Liver (tissue), 9 donors: Measurements from ENCODE around the gene FRK. TPM values are rescaled to one million over a fixed set of nuclear protein-coding genes. Genes with fewer than 3 reads are reported as not detected.

ENCODE experiments used
- DNase-seq: peaks from one replicate; pipeline ENCODE4 v3.0.0-alpha.2; 2017; ENCODE audit warnings: low spot score
- H3K27ac ChIP-seq, 2 donors: one replicate each; pipeline ENCODE4 v1.7.0; 2013; ENCODE audit warnings: inconsistent platforms in 2 of 2, low read length in 2 of 2, control low read depth in 1 of 2, low read depth in 1 of 2, mild to moderate bottlenecking in 1 of 2
- H3K27me3 ChIP-seq, 4 donors: one replicate each; pipeline versions ENCODE4 v1.6.1 to v1.7.0; 2013; ENCODE audit warnings: low read length in 3 of 4, inconsistent platforms in 1 of 4, mild to moderate bottlenecking in 1 of 4, moderate library complexity in 1 of 4; ENCODE audit not compliant: control insufficient read depth in 4 of 4, insufficient read depth in 4 of 4
- H3K36me3 ChIP-seq, 4 donors: one replicate each; pipeline versions ENCODE4 v1.6.1 to v1.7.0; 2013; ENCODE audit warnings: low read length in 3 of 4, mild to moderate bottlenecking in 3 of 4, low read depth in 1 of 4, moderate library complexity in 1 of 4; ENCODE audit not compliant: control insufficient read depth in 4 of 4, insufficient read depth in 3 of 4
- H3K4me1 ChIP-seq, 4 donors: one replicate each; pipeline versions ENCODE4 v1.6.1 to v1.7.0; 2013; ENCODE audit warnings: low read length in 3 of 4, mild to moderate bottlenecking in 3 of 4, moderate library complexity in 1 of 4; ENCODE audit not compliant: control insufficient read depth in 4 of 4, insufficient read depth in 4 of 4
- H3K4me3 ChIP-seq, 3 donors: one replicate each; pipeline versions ENCODE4 v1.6.1 to v1.7.0; 2013; ENCODE audit warnings: low read length in 3 of 3, control low read depth in 1 of 3, low read depth in 1 of 3, mild to moderate bottlenecking in 1 of 3
- H3K9ac ChIP-seq, 2 donors: one replicate each; pipeline ENCODE4 v1.7.0; 2013; ENCODE audit warnings: low read length in 2 of 2, mild to moderate bottlenecking in 2 of 2, moderate library complexity in 2 of 2, control low read depth in 1 of 2, low read depth in 1 of 2
- H3K9me3 ChIP-seq, 4 donors: one replicate each; pipeline versions ENCODE4 v1.6.1 to v1.7.0; 2013; ENCODE audit warnings: low read length in 3 of 4; ENCODE audit not compliant: control insufficient read depth in 4 of 4
- EGR1 ChIP-seq, 2 donors: IDR thresholded peaks; 2 replicates each; pipeline ENCODE4 v1.6.1; 2016 to 2018; ENCODE audit warnings: antibody characterized with exemption in 2 of 2, low read depth in 2 of 2
- FOXA1 ChIP-seq: IDR thresholded peaks from 2 replicates; pipeline ENCODE4 v1.6.1; 2016; ENCODE audit warnings: antibody characterized with exemption
- HNF4A ChIP-seq, 2 donors: conservative IDR thresholded peaks; 2 replicates each; pipeline ENCODE4 v1.6.1; 2016; ENCODE audit warnings: antibody characterized with exemption in 2 of 2, mild to moderate bottlenecking in 2 of 2
- HNF4G ChIP-seq: IDR thresholded peaks from 2 replicates; pipeline ENCODE4 v1.6.1; 2016; ENCODE audit warnings: antibody characterized with exemption
- JUND ChIP-seq, 2 donors: IDR thresholded peaks; 2 replicates each; pipeline ENCODE4 v1.6.1; 2016; ENCODE audit warnings: antibody characterized with exemption in 2 of 2
- NR2F2 ChIP-seq: IDR thresholded peaks from 2 replicates; pipeline ENCODE4 v1.6.1; 2016; ENCODE audit warnings: antibody characterized with exemption
- RXRA ChIP-seq, 2 donors: IDR thresholded peaks; 2 replicates each; pipeline ENCODE4 v1.6.1; 2017 to 2018; ENCODE audit warnings: antibody characterized with exemption in 2 of 2, mild to moderate bottlenecking in 1 of 2
- SP1 ChIP-seq: IDR thresholded peaks from 2 replicates; pipeline ENCODE4 v1.6.1; 2018; ENCODE audit warnings: antibody characterized with exemption, mild to moderate bottlenecking
- TAF1 ChIP-seq: conservative IDR thresholded peaks from 2 replicates; pipeline ENCODE4 v1.6.1; 2016; ENCODE audit warnings: antibody characterized with exemption, mild to moderate bottlenecking
- YY1 ChIP-seq: IDR thresholded peaks from 2 replicates; pipeline ENCODE4 v1.6.1; 2016; ENCODE audit warnings: antibody characterized with exemption, mild to moderate bottlenecking
- WGBS: extraction: QIAGEN DNeasy Blood & Tissue Kit; methylation state at CpG from one replicate; pipeline ENCODE4 v1.1.7; 2013; 5-methylcytosine and 5-hydroxymethylcytosine counted together
- polyA plus RNA-seq, 2 donors: library from polyadenylated mRNA; stranded (reverse) in 1 of 2; unstranded in 1 of 2; fragments of 200-250 nt in 1 of 2; fragments of >200 nt in 1 of 2; fragmentation: Nextera tagmentation in 1 of 2; extraction: Ambion mirVana in 1 of 2; gene quantifications; one replicate each; pipeline versions ENCODE4 v1.2.1 to v1.2.3, GENCODE V29; 2013 to 2015
- total RNA-seq, 2 donors: library from RNA; depleted of rRNA; stranded (reverse); fragments of >200 nt; gene quantifications; one replicate each; pipeline ENCODE4 v1.2.3, GENCODE V29; 2014
- TF ChIP-seq, protein P1 (sequence below): fragments of 150-350 bp; IDR thresholded peaks from 2 replicates; pipeline ENCODE4 v1.5.1; 2017; ENCODE audit warnings: improper control_type of control experiment, low read depth, low read length; ENCODE audit not compliant: missing input control
- TF ChIP-seq, protein P2 (sequence below): IDR thresholded peaks from 2 replicates; pipeline ENCODE4 v1.6.1; 2016; ENCODE audit warnings: antibody characterized with exemption
- TF ChIP-seq, protein P3 (sequence below): IDR thresholded peaks from 2 replicates; pipeline ENCODE4 v1.6.1; 2016; ENCODE audit warnings: antibody characterized with exemption
- TF ChIP-seq, protein P4 (sequence below): IDR thresholded peaks from 2 replicates; pipeline ENCODE4 v1.6.1; 2016; ENCODE audit warnings: antibody characterized with exemption
- TF ChIP-seq, protein P5 (sequence below): IDR thresholded peaks from 2 replicates; pipeline ENCODE4 v1.6.1; 2016; ENCODE audit warnings: antibody characterized with exemption, mild to moderate bottlenecking
- donor health status: healthy.
- donor health status: healthy.
- donor health status: healthy.
- donor health status: healthy.
- donor health status: healthy.

The FRK gene
- total and polyA plus RNA-seq, 4 donors: 3.6 to 26.8 (median 5.3) TPM

DNA sequence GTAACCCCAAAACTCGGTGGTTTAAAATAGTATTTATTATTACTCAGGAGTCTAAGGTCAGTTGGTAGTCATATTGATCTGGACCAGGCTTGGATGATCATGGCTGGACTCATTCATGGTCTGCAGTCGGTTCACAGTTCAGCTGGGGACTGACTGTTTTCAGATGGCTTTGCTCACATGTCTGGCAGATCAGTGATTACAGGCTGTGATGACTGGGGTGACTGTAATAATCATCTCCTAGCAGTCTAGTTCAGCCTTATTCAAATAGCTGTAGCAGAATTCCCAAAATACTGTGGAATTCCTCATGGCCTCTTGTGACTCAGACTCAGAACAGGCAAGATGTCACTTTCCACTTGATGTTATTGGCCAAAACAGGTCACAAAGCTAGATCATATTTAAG lies 23.6 kb upstream of the FRK start:
- no peak overlapping the region for H3K27ac ChIP-seq
- no peaks in the 10 kb centered on the region for H3K27me3 ChIP-seq
- H3K9ac ChIP-seq: no peak overlapping the region
- WGBS: 40% methylated on average over 2 of the region's 2 CpGs
- H3K4me3 ChIP-seq: no peak overlapping the region
- H3K36me3 ChIP-seq: peaks cover 0 to 1% (median 0%) of the 10 kb centered on the region in 4 donors
- H3K4me1 ChIP-seq: peaks cover 0 to 8% (median 3%) of the 10 kb centered on the region in 4 donors
- DNase-seq: no peak
- TF ChIP-seq, protein P1, sequence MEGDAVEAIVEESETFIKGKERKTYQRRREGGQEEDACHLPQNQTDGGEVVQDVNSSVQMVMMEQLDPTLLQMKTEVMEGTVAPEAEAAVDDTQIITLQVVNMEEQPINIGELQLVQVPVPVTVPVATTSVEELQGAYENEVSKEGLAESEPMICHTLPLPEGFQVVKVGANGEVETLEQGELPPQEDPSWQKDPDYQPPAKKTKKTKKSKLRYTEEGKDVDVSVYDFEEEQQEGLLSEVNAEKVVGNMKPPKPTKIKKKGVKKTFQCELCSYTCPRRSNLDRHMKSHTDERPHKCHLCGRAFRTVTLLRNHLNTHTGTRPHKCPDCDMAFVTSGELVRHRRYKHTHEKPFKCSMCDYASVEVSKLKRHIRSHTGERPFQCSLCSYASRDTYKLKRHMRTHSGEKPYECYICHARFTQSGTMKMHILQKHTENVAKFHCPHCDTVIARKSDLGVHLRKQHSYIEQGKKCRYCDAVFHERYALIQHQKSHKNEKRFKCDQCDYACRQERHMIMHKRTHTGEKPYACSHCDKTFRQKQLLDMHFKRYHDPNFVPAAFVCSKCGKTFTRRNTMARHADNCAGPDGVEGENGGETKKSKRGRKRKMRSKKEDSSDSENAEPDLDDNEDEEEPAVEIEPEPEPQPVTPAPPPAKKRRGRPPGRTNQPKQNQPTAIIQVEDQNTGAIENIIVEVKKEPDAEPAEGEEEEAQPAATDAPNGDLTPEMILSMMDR: no peak
- TF ChIP-seq HNF4A (conservative IDR thresholded peaks at IDR 0.05) (peak in 1 of 2 donors; percentile 36), FOXA1 (no peak), RXRA (IDR thresholded peaks at IDR 0.05) (peak in 1 of 2 donors; percentile 22), YY1 (no peak)
- TF ChIP-seq, protein P2, sequence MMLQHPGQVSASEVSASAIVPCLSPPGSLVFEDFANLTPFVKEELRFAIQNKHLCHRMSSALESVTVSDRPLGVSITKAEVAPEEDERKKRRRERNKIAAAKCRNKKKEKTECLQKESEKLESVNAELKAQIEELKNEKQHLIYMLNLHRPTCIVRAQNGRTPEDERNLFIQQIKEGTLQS: no peak
- no peaks in the 10 kb centered on the region for H3K9me3 ChIP-seq

DNA sequence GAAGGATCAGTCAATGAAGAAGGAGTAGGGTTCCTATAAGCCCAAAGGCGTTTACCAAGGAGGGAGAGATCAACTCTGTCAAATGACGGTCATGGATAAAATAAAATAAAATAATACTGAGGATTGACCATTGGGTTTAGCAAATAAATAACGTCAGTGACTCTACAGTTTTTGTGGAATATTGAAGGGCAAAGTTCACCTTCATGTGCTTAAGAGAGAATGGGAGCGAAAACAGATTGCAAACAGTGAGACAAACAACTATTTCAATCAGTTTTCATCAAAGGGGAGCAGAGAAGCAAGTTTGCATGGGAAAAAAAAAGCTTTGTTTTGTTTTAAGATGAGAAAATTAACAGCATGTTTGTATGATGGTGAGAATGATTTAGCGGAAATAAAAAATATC lies 22.4 kb upstream of the FRK start:
- Histone ChIP-seq H3K27ac (no peak overlapping the region), H3K9me3 (no peaks in the 10 kb centered on the region), H3K9ac (no peak overlapping the region), H3K36me3 (no peaks in the 10 kb centered on the region), H3K4me1 (peaks cover 0 to 8% (median 3%) of the 10 kb centered on the region in 4 donors), H3K4me3 (no peak overlapping the region), H3K27me3 (no peaks in the 10 kb centered on the region)
- WGBS: 56% methylated on average over 5 of the region's 5 CpGs
- TF ChIP-seq TAF1 (no peak), RXRA (IDR thresholded peaks at IDR 0.05) (no peak), EGR1 (IDR thresholded peaks at IDR 0.05; ENCODE audit: low read depth in 2 of 2) (no peak), HNF4G (no peak), YY1 (no peak), JUND (IDR thresholded peaks at IDR 0.05) (no peak), SP1 (peak; percentile 43), NR2F2 (no peak), HNF4A (conservative IDR thresholded peaks at IDR 0.05) (peak; percentile 57 to 60)
- TF ChIP-seq, protein P3, sequence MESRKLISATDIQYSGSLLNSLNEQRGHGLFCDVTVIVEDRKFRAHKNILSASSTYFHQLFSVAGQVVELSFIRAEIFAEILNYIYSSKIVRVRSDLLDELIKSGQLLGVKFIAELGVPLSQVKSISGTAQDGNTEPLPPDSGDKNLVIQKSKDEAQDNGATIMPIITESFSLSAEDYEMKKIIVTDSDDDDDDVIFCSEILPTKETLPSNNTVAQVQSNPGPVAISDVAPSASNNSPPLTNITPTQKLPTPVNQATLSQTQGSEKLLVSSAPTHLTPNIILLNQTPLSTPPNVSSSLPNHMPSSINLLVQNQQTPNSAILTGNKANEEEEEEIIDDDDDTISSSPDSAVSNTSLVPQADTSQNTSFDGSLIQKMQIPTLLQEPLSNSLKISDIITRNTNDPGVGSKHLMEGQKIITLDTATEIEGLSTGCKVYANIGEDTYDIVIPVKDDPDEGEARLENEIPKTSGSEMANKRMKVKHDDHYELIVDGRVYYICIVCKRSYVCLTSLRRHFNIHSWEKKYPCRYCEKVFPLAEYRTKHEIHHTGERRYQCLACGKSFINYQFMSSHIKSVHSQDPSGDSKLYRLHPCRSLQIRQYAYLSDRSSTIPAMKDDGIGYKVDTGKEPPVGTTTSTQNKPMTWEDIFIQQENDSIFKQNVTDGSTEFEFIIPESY: no peak
- TF ChIP-seq, protein P4, sequence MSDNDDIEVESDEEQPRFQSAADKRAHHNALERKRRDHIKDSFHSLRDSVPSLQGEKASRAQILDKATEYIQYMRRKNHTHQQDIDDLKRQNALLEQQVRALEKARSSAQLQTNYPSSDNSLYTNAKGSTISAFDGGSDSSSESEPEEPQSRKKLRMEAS: no peak
- no peak for DNase-seq

DNA sequence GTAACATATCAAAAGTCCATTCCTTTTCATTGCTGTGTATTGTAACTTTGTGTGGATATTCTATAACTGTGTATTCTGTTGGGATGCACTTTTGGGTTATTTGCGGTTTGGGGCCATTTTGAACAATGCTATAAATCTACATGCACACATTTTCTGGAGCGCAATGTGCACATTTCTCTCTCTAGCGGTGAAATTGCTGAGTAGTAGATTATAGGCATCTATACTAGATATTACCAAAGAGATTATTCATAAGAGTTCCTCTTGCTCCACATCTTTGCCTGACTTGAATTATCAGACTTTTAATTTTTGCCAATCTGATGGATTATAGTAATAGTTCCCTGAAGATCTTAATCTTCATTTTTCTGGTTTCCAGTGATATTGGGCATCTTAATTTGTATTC lies 18.3 kb upstream of the FRK start:
- 98% methylated on average over 3 of the region's 3 CpGs for WGBS
- no peak for TF ChIP-seq NR2F2
- no peak for TF ChIP-seq SP1
- no peak for TF ChIP-seq TAF1
- TF ChIP-seq, protein P3: no peak
- no peak for TF ChIP-seq HNF4G
- no peak for TF ChIP-seq JUND (IDR thresholded peaks at IDR 0.05)
- TF ChIP-seq HNF4A (conservative IDR thresholded peaks at IDR 0.05): no peak
- TF ChIP-seq, protein P5, sequence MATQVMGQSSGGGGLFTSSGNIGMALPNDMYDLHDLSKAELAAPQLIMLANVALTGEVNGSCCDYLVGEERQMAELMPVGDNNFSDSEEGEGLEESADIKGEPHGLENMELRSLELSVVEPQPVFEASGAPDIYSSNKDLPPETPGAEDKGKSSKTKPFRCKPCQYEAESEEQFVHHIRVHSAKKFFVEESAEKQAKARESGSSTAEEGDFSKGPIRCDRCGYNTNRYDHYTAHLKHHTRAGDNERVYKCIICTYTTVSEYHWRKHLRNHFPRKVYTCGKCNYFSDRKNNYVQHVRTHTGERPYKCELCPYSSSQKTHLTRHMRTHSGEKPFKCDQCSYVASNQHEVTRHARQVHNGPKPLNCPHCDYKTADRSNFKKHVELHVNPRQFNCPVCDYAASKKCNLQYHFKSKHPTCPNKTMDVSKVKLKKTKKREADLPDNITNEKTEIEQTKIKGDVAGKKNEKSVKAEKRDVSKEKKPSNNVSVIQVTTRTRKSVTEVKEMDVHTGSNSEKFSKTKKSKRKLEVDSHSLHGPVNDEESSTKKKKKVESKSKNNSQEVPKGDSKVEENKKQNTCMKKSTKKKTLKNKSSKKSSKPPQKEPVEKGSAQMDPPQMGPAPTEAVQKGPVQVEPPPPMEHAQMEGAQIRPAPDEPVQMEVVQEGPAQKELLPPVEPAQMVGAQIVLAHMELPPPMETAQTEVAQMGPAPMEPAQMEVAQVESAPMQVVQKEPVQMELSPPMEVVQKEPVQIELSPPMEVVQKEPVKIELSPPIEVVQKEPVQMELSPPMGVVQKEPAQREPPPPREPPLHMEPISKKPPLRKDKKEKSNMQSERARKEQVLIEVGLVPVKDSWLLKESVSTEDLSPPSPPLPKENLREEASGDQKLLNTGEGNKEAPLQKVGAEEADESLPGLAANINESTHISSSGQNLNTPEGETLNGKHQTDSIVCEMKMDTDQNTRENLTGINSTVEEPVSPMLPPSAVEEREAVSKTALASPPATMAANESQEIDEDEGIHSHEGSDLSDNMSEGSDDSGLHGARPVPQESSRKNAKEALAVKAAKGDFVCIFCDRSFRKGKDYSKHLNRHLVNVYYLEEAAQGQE: no peak
- TF ChIP-seq, protein P1: no peak

More for the DNA sequence above, 18.3 kb upstream of the FRK start:
- Histone ChIP-seq H3K4me1 (peaks cover 0 to 12% (median 1%) of the 10 kb centered on the region in 4 donors), H3K27ac (no peak overlapping the region), H3K27me3 (no peaks in the 10 kb centered on the region), H3K36me3 (no peaks in the 10 kb centered on the region), H3K9ac (no peak overlapping the region), H3K4me3 (no peak overlapping the region), H3K9me3 (no peaks in the 10 kb centered on the region)
- no peak for DNase-seq
